SK-N-SH (cell line): ENCODE measurements around the gene KIF6. TPM values are rescaled to one million over a fixed set of nuclear protein-coding genes. Genes with fewer than 3 reads are reported as not detected.

Source experiments
- CTCF ChIA-PET: fragments of 300-600, 350-600 bp; formaldehyde crosslinking; extraction: SDS; loops from one replicate; lab custom pipeline; 2021; lab: Yijun Ruan, JAX
- POLR2A ChIA-PET: fragments of 350-600 bp; sonication (Branson Sonifier 250); formaldehyde crosslinking; extraction: SDS; loops from one replicate; lab custom pipeline; 2020; ENCODE audit warnings: antibody characterized with exemption, inconsistent platforms; lab: Yijun Ruan, JAX
- DNase-seq: peaks from one replicate; pipeline ENCODE4 v3.0.0; 2012
- H2AFZ ChIP-seq: fragments of 200-600 bp; sonication (generic); 2 replicates; pipeline ENCODE4 v1.8.1; 2016; ENCODE audit warnings: antibody characterized with exemption, mild to moderate bottlenecking, low read depth
- H3F3A ChIP-seq: fragments of 200-600 bp; sonication (generic); replicated peaks from 2 replicates; pipeline ENCODE3; 2016; ENCODE audit warnings: antibody characterized with exemption, mild to moderate bottlenecking; ENCODE audit not compliant: insufficient read depth
- H3K27ac ChIP-seq, 2 experiments: fragments of 200-500 bp in 1 of 2; fragments of 200-600 bp in 1 of 2; sonication (Bioruptor generic) in 1 of 2; sonication (generic), shearing (Covaris generic) in 1 of 2; 2 replicates each; pipeline versions ENCODE4 v1.5.1 to v1.6.1; 2014 to 2016; ENCODE audit warnings: low read depth in 2 of 2, inconsistent platforms in 1 of 2, low read length in 1 of 2, mild to moderate bottlenecking in 1 of 2, mixed read lengths in 1 of 2
- H3K27me3 ChIP-seq: fragments of 200-600 bp; sonication (generic), shearing (Covaris generic); 2 replicates; pipeline ENCODE4 v1.6.1; 2016; ENCODE audit warnings: mixed run types; ENCODE audit not compliant: insufficient read depth
- H3K36me3 ChIP-seq, 2 experiments: fragments of 200-500 bp in 1 of 2; fragments of 200-600 bp in 1 of 2; sonication (Bioruptor generic) in 1 of 2; sonication (generic) in 1 of 2; replicated peaks in 1 of 2; 2 replicates each; pipeline versions ENCODE3 to v1.5.1; 2014 to 2016; ENCODE audit warnings: low read length in 1 of 2, mild to moderate bottlenecking in 1 of 2; ENCODE audit not compliant: insufficient read depth in 2 of 2, control insufficient read depth in 1 of 2
- H3K4me1 ChIP-seq, 2 experiments: fragments of 200-500 bp in 1 of 2; fragments of 200-600 bp in 1 of 2; sonication (Bioruptor generic) in 1 of 2; sonication (generic), shearing (Covaris generic) in 1 of 2; 2 replicates each; pipeline versions ENCODE4 v1.5.1 to v1.6.1; 2014 to 2016; ENCODE audit warnings: low read depth in 1 of 2, low read length in 1 of 2, mixed run types in 1 of 2; ENCODE audit not compliant: insufficient read depth in 2 of 2, control insufficient read depth in 1 of 2
- H3K4me2 ChIP-seq: fragments of 200-600 bp; sonication (generic), shearing (Covaris generic); 2 replicates; pipeline ENCODE4 v1.6.1; 2017; ENCODE audit warnings: mixed run types
- H3K4me3 ChIP-seq, 2 experiments: fragments of 200-500 bp in 1 of 2; fragments of 200-600 bp in 1 of 2; sonication (Bioruptor generic) in 1 of 2; sonication (generic), shearing (Covaris generic) in 1 of 2; 2 replicates each; pipeline versions ENCODE4 v1.5.1 to v1.8.1; 2014 to 2016; ENCODE audit warnings: low read depth in 2 of 2, inconsistent platforms in 1 of 2, low read length in 1 of 2, mild to moderate bottlenecking in 1 of 2, mixed read lengths in 1 of 2, moderate library complexity in 1 of 2
- H3K79me2 ChIP-seq: fragments of 200-600 bp; sonication (generic); 2 replicates; pipeline ENCODE4 v1.8.1; 2017; ENCODE audit warnings: mild to moderate bottlenecking; ENCODE audit not compliant: insufficient read depth
- H3K9ac ChIP-seq: fragments of 200-600 bp; sonication (generic); 2 replicates; pipeline ENCODE4 v1.6.1; 2017; ENCODE audit warnings: mixed run types
- H3K9me2 ChIP-seq: fragments of 200-600 bp; sonication (generic); 2 replicates; pipeline ENCODE4 v1.6.1; 2017; ENCODE audit warnings: mixed run types
- H3K9me3 ChIP-seq: fragments of 200-600 bp; sonication (generic); 2 replicates; pipeline ENCODE4 v1.6.1; 2017; ENCODE audit warnings: mixed run types, mild to moderate bottlenecking, moderate library complexity
- H4K20me1 ChIP-seq: fragments of 200-600 bp; sonication (generic); 2 replicates; pipeline ENCODE4 v1.6.1; 2017; ENCODE audit warnings: mild to moderate bottlenecking, mixed run types; ENCODE audit not compliant: insufficient read depth
- CTCF ChIP-seq: fragments of 200-600 bp; sonication (generic); IDR thresholded peaks from 2 replicates; pipeline ENCODE4 v1.6.1; 2017; ENCODE audit warnings: antibody characterized with exemption, mild to moderate bottlenecking, moderate library complexity
- ELF1 ChIP-seq: IDR thresholded peaks from 2 replicates; pipeline ENCODE4 v1.4.0; 2012
- JUND ChIP-seq: IDR thresholded peaks from 2 replicates; pipeline ENCODE4 v1.4.0; 2012
- PBX3 ChIP-seq: IDR thresholded peaks from 2 replicates; pipeline ENCODE4; 2012
- POLR2AphosphoS5 ChIP-seq: IDR thresholded peaks from 2 replicates; pipeline ENCODE4 v1.6.1; 2012; ENCODE audit warnings: low read depth, low read length
- RAD21 ChIP-seq: IDR thresholded peaks from 2 replicates; pipeline ENCODE4 v1.6.1; 2012; ENCODE audit warnings: mild to moderate bottlenecking, low read length
- RXRA ChIP-seq: IDR thresholded peaks from 2 replicates; pipeline ENCODE4 v1.4.0; 2012; ENCODE audit warnings: low read depth, mild to moderate bottlenecking, borderline replicate concordance
- SMC3 ChIP-seq: IDR thresholded peaks from 2 replicates; pipeline ENCODE4 v1.6.1; 2012; ENCODE audit warnings: low read depth, low read length, improper control_type of control experiment
- TCF12 ChIP-seq: IDR thresholded peaks from 2 replicates; pipeline ENCODE4 v1.4.0; 2012
- USF1 ChIP-seq: IDR thresholded peaks from 2 replicates; pipeline ENCODE4 v1.4.0; 2012; ENCODE audit warnings: low read depth, borderline replicate concordance
- USF2 ChIP-seq: fragments of 150-350 bp; IDR thresholded peaks from 2 replicates; pipeline ENCODE4 v1.6.1; 2017; ENCODE audit warnings: antibody characterized with exemption, low read length, low read depth, borderline replicate concordance
- YY1 ChIP-seq: IDR thresholded peaks from 2 replicates; pipeline ENCODE4 v1.4.0; 2012; ENCODE audit warnings: low read depth, mild to moderate bottlenecking
- ZBTB33 ChIP-seq: IDR thresholded peaks from 2 replicates; pipeline ENCODE4 v1.4.0; 2012; ENCODE audit warnings: low read depth, borderline replicate concordance
- WGBS: methylation state at CpG from one replicate; pipeline ENCODE4 v1.1.6; 2017; ENCODE audit warnings: low lambda C conversion rate; 5-methylcytosine and 5-hydroxymethylcytosine counted together
- polyA plus RNA-seq, 3 experiments: library from polyadenylated mRNA; depleted of rRNA; stranded (reverse); fragments of >200 nt; gene quantifications; 2 replicates each; pipeline ENCODE4 v1.2.3, GENCODE V29; 2012

KIF6 gene
- polyA plus RNA-seq, 1 of the 3 experiments (the other 2 are of a cell fraction), result 0.13 TPM

GRCh38 chr6:39362487-39362865 lies 362.7 kb downstream of the KIF6 start:
- WGBS, result 16% methylated on average over 3 of the region's 3 CpGs
- ChIA-PET CTCF (interaction anchor here (0.6 to 3.8 kb wide), 45 partner anchors 8 to 1705 kb away, joined by 3 to 62 read pairs (median 3); partner anchors contain the start of genes KCNK16, KIF6 and MOCS1), POLR2A (interaction anchor here (0.7 kb wide), 1 partner anchor 197 kb away, joined by 3 read pairs; no protein-coding TSS in a partner anchor)
- Histone ChIP-seq H3K4me3 (no peak overlapping the region), H3K79me2 (no peaks in the 10 kb centered on the region), H3K9me2 (no peaks in the 10 kb centered on the region), H3K9me3 (no peaks in the 10 kb centered on the region), H3K4me2 (no peak overlapping the region), H4K20me1 (no peaks in the 10 kb centered on the region), H3F3A (no peaks in the 10 kb centered on the region), H3K9ac (no peak overlapping the region), H3K27me3 (no peaks in the 10 kb centered on the region), H3K4me1 (peaks cover 0 to 26% of the 10 kb centered on the region in 2 experiments; a peak in 1 of 4 replicates), H3K36me3 (no peaks in the 10 kb centered on the region), H2AFZ (0 out of 2 replicates have a peak overlapping the region, but pooled peaks have one; percentile 14), H3K27ac (0 out of 4 replicates have a peak overlapping the region, but pooled peaks of 1 of the 2 experiments have one; percentile 19)
- TF ChIP-seq RXRA (no peak), RAD21 (peak; percentile 57), TCF12 (no peak)
- DNase-seq, result peak; percentile 50

- no peak overlapping the region for H3K9ac ChIP-seq
- 0 out of 2 replicates have a peak overlapping the region, but pooled peaks have one; percentile 14 for H2AFZ ChIP-seq
- peak overlapping the region in 1 of 2 experiments; percentile 19; a peak in 1 of 4 replicates for H3K27ac ChIP-seq
- POLR2A ChIA-PET, result interaction anchor here (0.6 kb wide), 1 partner anchor 931 kb away, joined by 4 read pairs; no protein-coding TSS in a partner anchor
- H3F3A ChIP-seq, result no peaks in the 10 kb centered on the region
- TF ChIP-seq USF1 (no peak), RXRA (no peak), JUND (no peak), ZBTB33 (no peak), USF2 (no peak), YY1 (no peak), RAD21 (peak; percentile 84), SMC3 (peak; percentile 38; the same call in 1 of the 2 replicates), PBX3 (no peak), ELF1 (no peak), CTCF (peak; percentile 70), POLR2AphosphoS5 (no peak)
- no peak overlapping the region for H3K4me3 ChIP-seq
- H3K9me3 ChIP-seq, result no peaks in the 10 kb centered on the region
- no peaks in the 10 kb centered on the region for H3K79me2 ChIP-seq
- 66% methylated on average over 9 of the region's 21 CpGs for WGBS
- peak; percentile 88 for DNase-seq
- peaks cover 0 to 20% of the 10 kb centered on the region in 2 experiments; a peak in 1 of 4 replicates for H3K4me1 ChIP-seq
- no peaks in the 10 kb centered on the region for H3K36me3 ChIP-seq
- CTCF ChIA-PET, result interaction anchor here (0.6 to 3.8 kb wide), 49 partner anchors 9 to 1706 kb away, joined by 3 to 62 read pairs (median 3); partner anchors contain the start of genes KCNK16, KIF6 and MOCS1
- no peaks in the 10 kb centered on the region for H4K20me1 ChIP-seq
- no peaks in the 10 kb centered on the region for H3K9me2 ChIP-seq
- no peaks in the 10 kb centered on the region for H3K27me3 ChIP-seq
- no peak overlapping the region for H3K4me2 ChIP-seq
These were observed 363.3 kb downstream of the KIF6 start for GRCh38 chr6:39361657-39362486.
